ENCODE results near the gene IGFBP3.

The IGFBP3 gene

DNA sequence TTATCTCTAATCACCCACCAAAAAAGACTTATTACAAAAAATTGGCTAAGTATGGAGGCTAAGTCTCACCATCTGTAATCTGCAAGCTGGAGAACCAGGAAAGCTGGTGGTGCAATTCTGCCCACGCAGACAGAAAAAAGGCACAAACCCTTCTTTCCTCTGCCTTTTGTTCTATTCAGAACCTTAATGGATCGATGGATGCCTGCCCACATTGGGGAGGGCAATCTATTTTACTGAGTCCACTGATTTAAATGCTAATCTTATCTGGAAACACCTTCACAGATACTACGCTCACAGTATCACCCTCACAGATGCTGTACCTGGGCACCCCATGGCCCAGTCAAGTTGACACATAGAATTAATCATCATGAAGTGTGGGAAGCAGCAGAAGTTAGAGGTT lies 10.2 kb downstream of the IGFBP3 start:
- no peaks in the 10 kb centered on the region for H3K36me3 ChIP-seq (ENCODE audit: insufficient read depth, low read length)
- H3K4me1 ChIP-seq (ENCODE audit: insufficient read depth, low read length), result no peaks in the 10 kb centered on the region
- H3K9ac ChIP-seq (ENCODE audit: low read length), result no peak overlapping the region
- no peak overlapping the region for H3K4me3 ChIP-seq (ENCODE audit: low read depth in 1 of 2, low read length in 2 of 2)
- peaks cover 0 to 6% of the 10 kb centered on the region in 2 donors for H3K27me3 ChIP-seq (ENCODE audit: control insufficient read depth in 1 of 2, insufficient read depth in 2 of 2, low read length in 2 of 2)
- no peaks in the 10 kb centered on the region for H3K9me3 ChIP-seq (ENCODE audit: low read length)
- no peak overlapping the region for H3K27ac ChIP-seq (ENCODE audit: low read depth, low read length)

DNA sequence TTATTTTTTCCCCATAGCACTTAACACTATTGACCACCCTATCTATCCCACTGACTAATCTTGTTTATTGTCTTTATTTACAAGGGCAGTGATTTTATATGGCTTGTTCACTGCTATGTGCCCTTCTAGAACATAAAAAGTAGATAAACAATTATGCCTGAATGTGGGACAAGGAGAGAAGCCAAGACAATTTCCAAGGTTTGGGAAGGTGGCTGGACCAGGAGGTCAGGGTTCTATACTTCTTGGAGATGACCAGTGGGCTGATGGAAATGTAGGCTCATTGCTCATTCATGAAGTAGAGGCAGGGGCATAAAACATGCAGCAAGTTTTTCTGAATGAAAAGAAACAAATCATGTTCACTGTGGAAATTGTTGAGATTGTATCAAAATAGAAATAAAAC lies 11.5 kb downstream of the IGFBP3 start:
- H3K27me3 ChIP-seq (ENCODE audit: control insufficient read depth in 1 of 2, insufficient read depth in 2 of 2, low read length in 2 of 2), result peaks cover 0 to 2% of the 10 kb centered on the region in 2 donors
- no peak overlapping the region for H3K4me3 ChIP-seq (ENCODE audit: low read depth in 1 of 2, low read length in 2 of 2)
- no peak overlapping the region for H3K27ac ChIP-seq (ENCODE audit: low read depth, low read length)
- H3K4me1 ChIP-seq (ENCODE audit: insufficient read depth, low read length), result no peaks in the 10 kb centered on the region
- no peak overlapping the region for H3K9ac ChIP-seq (ENCODE audit: low read length)
- no peaks in the 10 kb centered on the region for H3K9me3 ChIP-seq (ENCODE audit: low read length)
- no peaks in the 10 kb centered on the region for H3K36me3 ChIP-seq (ENCODE audit: insufficient read depth, low read length)

DNA sequence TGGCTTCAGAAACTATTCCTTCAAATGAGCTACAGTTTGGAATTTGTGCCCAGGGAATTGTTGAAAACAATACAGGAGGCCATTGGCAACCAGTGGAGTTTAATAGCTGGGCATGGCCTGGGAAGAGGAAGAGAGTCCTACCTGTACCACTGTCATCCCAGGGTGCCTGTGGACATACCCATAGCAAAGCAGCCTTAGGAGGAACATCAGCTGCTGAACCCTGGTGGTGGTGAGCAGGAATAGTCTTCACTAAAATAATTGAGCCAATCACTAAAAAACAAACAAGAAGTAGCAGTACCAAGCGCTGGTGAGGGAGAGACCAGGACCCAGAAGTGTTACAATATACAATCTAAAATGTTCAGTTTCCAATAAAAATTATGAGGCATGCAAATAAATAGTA lies 18.3 kb downstream of the IGFBP3 start:
- no peaks in the 10 kb centered on the region for H3K9me3 ChIP-seq (ENCODE audit: low read length)
- H3K36me3 ChIP-seq (ENCODE audit: insufficient read depth, low read length), result no peaks in the 10 kb centered on the region
- H3K27me3 ChIP-seq (ENCODE audit: control insufficient read depth in 1 of 2, insufficient read depth in 2 of 2, low read length in 2 of 2), result no peaks in the 10 kb centered on the region
- no peak overlapping the region for H3K4me3 ChIP-seq (ENCODE audit: low read depth in 1 of 2, low read length in 2 of 2)
- no peaks in the 10 kb centered on the region for H3K4me1 ChIP-seq (ENCODE audit: insufficient read depth, low read length)
- H3K27ac ChIP-seq (ENCODE audit: low read depth, low read length), result no peak overlapping the region
- no peak overlapping the region for H3K9ac ChIP-seq (ENCODE audit: low read length)

DNA sequence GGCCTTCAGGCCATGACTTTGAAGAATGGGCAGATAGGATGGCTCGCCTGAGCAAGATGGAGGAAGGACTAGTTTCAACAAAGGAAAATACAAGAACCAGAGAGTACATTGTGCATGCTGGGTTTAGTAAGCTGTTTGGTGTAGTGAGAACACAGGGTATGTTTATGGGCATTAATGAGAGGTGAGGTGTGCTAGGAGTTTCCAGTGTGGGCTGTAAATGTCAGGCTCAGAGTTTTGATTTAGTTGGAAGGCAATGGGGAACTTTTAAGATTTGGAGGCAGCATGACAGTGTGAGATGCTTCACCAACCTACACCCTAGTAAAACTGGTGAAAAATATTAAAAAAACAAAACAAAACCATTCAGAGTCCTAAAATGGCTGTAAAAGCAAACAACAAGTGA lies 19.5 kb downstream of the IGFBP3 start:
- Histone ChIP-seq H3K27me3 (ENCODE audit: control insufficient read depth in 1 of 2, insufficient read depth in 2 of 2, low read length in 2 of 2) (no peaks in the 10 kb centered on the region), H3K4me3 (ENCODE audit: low read depth in 1 of 2, low read length in 2 of 2) (no peak overlapping the region), H3K4me1 (ENCODE audit: insufficient read depth, low read length) (no peaks in the 10 kb centered on the region), H3K27ac (ENCODE audit: low read depth, low read length) (no peak overlapping the region), H3K9me3 (ENCODE audit: low read length) (no peaks in the 10 kb centered on the region), H3K9ac (ENCODE audit: low read length) (no peak overlapping the region), H3K36me3 (ENCODE audit: insufficient read depth, low read length) (no peaks in the 10 kb centered on the region)

DNA sequence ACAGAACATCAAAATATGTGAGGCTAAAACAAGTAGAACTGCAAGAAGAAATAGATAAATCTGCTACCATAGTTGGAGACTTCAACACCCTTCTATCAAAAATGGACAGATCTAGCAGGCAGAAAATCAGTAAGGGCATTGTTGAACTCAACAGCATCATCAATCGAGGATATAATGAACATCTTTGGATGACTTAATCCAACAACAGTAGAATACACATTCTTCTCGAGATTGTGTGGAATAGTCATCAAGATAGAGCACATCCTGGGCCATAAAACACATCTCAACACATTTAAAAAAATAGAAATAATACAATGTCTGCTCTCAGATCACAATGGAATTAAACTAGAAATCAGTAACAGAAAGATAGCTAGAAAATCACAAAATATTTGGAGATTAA lies 22.9 kb downstream of the IGFBP3 start:
- no peak overlapping the region for H3K9ac ChIP-seq (ENCODE audit: low read length)
- H3K4me3 ChIP-seq (ENCODE audit: low read depth in 1 of 2, low read length in 2 of 2), result no peak overlapping the region
- H3K27me3 ChIP-seq (ENCODE audit: control insufficient read depth in 1 of 2, insufficient read depth in 2 of 2, low read length in 2 of 2), result no peaks in the 10 kb centered on the region
- H3K27ac ChIP-seq (ENCODE audit: low read depth, low read length), result no peak overlapping the region
- H3K9me3 ChIP-seq (ENCODE audit: low read length), result no peaks in the 10 kb centered on the region
- no peaks in the 10 kb centered on the region for H3K4me1 ChIP-seq (ENCODE audit: insufficient read depth, low read length)
- H3K36me3 ChIP-seq (ENCODE audit: insufficient read depth, low read length), result no peaks in the 10 kb centered on the region

DNA sequence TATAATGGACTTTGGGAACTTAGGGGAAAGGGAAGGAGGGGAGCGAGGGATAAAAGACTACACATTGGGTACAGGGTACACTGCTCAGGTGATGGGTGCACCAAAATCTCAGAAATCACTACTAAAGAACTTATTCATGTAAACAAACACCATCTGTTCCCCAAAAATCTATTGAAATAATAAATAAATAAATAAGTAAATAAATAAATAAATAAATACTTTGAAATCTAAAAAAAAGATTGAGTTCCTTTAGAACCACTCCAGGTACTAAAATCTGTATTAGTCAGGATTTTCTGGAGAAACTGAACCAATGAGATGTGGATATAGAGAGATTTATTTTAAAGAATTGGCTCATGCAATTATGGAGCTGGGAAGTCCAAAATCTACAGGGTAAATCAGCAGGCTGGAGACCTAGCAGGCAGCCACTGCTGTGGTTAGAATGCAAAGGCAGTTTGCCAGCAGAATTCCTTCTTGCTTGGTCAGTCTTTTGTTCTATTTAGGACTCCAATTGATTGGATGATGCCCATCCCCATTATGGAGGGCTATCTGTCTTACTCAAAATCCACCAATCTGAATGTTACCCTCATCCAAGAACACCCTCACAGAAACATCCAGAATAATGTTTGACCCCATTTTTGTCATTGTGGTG lies 23.9 kb downstream of the IGFBP3 start:
- Histone ChIP-seq H3K27me3 (ENCODE audit: control insufficient read depth in 1 of 2, insufficient read depth in 2 of 2, low read length in 2 of 2) (no peaks in the 10 kb centered on the region), H3K9me3 (ENCODE audit: low read length) (no peaks in the 10 kb centered on the region), H3K27ac (ENCODE audit: low read depth, low read length) (no peak overlapping the region), H3K36me3 (ENCODE audit: insufficient read depth, low read length) (no peaks in the 10 kb centered on the region), H3K9ac (ENCODE audit: low read length) (no peak overlapping the region), H3K4me1 (ENCODE audit: insufficient read depth, low read length) (no peaks in the 10 kb centered on the region), H3K4me3 (ENCODE audit: low read depth in 1 of 2, low read length in 2 of 2) (no peak overlapping the region)

DNA sequence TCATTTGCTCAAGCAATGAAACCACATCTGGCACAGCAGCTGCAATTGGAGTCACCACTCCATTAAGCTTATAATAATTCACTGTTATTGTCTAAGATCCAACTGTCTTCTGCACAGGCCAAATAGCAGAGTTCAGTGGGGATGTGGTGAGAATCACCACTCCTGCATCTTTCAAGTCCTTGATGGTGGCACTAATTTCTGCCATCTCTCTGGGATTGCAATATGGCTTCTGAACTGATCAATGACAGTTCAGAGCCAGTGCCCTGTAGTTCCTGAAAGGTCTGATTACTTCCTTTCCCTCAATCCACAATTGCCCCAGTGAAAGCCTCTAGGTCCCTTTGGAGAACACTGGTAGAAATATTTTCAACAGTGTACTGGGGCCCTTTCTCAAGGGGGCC lies 26.4 kb downstream of the IGFBP3 start:
- peaks cover 0 to 8% of the 10 kb centered on the region in 2 donors for H3K27me3 ChIP-seq (ENCODE audit: control insufficient read depth in 1 of 2, insufficient read depth in 2 of 2, low read length in 2 of 2)
- no peaks in the 10 kb centered on the region for H3K9me3 ChIP-seq (ENCODE audit: low read length)
- no peaks in the 10 kb centered on the region for H3K36me3 ChIP-seq (ENCODE audit: insufficient read depth, low read length)
- H3K4me1 ChIP-seq (ENCODE audit: insufficient read depth, low read length), result no peaks in the 10 kb centered on the region
- H3K4me3 ChIP-seq (ENCODE audit: low read depth in 1 of 2, low read length in 2 of 2), result no peak overlapping the region
- no peak overlapping the region for H3K27ac ChIP-seq (ENCODE audit: low read depth, low read length)
- H3K9ac ChIP-seq (ENCODE audit: low read length), result no peak overlapping the region

DNA sequence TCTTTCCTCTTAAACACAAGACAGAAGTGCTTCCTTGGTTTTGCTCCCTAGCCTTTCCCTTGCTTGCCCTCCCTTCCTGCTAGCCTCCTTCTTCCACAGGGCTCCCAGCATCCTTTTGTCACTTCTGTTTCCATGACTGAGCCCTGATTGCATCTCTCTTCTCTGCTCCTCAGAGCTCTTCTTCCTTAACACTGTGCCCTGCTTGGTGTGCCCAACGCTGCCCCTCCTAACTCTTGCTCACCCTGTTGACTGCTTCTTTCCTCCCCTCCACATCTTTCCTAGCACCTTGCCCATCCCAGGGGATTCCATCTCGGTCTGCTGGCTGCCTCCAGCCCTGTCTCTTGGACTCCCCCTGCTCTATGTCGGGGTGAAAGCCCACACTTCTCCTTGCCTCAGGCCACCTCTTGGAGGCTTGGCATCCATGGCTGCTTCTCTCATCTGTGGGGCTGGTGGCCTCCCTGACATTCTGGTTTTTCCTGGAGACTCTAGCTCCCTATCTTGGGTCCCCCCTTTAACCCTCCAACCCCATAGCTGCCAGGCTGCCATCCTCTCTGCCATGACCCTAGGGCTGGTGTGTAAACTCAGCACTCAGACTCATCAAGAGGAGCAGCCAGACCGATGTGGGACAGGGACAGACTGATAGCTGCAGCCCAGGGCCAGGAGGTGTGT lies 26.9 kb downstream of the IGFBP3 start:
- no peaks in the 10 kb centered on the region for H3K4me1 ChIP-seq (ENCODE audit: insufficient read depth, low read length)
- H3K27ac ChIP-seq (ENCODE audit: low read depth, low read length), result no peak overlapping the region
- H3K36me3 ChIP-seq (ENCODE audit: insufficient read depth, low read length), result no peaks in the 10 kb centered on the region
- H3K9ac ChIP-seq (ENCODE audit: low read length), result no peak overlapping the region
- H3K9me3 ChIP-seq (ENCODE audit: low read length), result no peaks in the 10 kb centered on the region
- H3K27me3 ChIP-seq (ENCODE audit: control insufficient read depth in 1 of 2, insufficient read depth in 2 of 2, low read length in 2 of 2), result peaks cover 0 to 11% of the 10 kb centered on the region in 2 donors
- H3K4me3 ChIP-seq (ENCODE audit: low read depth in 1 of 2, low read length in 2 of 2), result no peak overlapping the region

DNA sequence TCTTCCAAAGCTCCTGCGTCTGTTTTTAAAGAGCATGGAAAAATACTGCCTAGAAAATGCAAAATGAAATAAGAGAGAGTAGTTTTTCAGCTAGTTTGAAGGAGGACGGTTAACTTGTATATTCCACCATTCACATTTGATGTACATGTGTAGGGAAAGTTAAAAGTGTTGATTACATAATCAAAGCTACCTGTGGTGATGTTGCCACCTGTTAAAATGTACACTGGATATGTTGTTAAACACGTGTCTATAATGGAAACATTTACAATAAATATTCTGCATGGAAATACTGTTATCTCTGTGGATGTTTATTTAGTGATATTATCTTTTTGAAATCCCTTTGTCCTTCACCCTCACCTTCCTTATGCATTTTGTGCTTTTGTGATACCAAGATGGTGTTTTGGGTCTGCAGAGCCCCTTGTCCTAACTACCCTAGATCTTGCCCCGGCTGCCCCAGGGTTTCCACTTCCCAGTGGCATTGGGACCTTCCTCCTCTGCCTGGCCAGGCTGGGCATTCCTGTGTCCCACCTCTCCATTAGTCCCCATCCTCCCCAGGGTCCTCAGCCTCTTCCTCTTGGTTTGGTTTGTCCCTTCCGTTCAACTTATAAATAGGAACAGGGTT lies 27.6 kb downstream of the IGFBP3 start:
- H3K9ac ChIP-seq (ENCODE audit: low read length), result no peak overlapping the region
- peaks cover 0 to 17% of the 10 kb centered on the region in 2 donors for H3K27me3 ChIP-seq (ENCODE audit: control insufficient read depth in 1 of 2, insufficient read depth in 2 of 2, low read length in 2 of 2)
- no peak overlapping the region for H3K27ac ChIP-seq (ENCODE audit: low read depth, low read length)
- H3K4me3 ChIP-seq (ENCODE audit: low read depth in 1 of 2, low read length in 2 of 2), result no peak overlapping the region
- H3K9me3 ChIP-seq (ENCODE audit: low read length), result no peaks in the 10 kb centered on the region
- no peaks in the 10 kb centered on the region for H3K36me3 ChIP-seq (ENCODE audit: insufficient read depth, low read length)
- no peaks in the 10 kb centered on the region for H3K4me1 ChIP-seq (ENCODE audit: insufficient read depth, low read length)

DNA sequence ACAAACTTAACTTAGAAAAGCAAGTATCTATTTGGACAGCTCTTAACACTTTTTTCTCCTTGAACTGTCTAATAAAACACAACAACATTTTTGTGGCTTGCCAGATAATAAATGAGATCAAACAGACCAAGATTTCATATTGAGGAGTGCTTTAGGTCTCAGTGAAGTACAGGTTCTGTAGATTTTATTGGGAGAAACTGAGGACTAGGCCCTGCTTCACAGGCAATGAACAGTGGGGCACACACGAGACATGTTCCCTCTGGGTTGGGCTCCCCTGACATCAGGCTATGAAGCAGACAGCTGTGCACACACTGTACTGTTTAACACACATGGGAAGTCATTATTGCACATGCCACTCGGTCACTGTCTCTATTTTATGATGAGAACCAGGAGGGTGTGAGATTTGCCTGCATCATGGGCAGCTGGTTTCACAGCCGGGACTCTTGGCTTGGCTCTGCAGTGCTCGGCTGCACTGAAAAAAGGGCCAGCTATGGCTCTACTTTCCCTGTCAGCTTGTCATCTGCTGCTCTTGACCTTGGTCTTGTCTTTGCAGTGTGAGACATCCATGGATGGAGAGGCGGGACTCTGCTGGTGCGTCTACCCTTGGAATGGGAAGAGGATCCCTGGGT lies 28.6 kb downstream of the IGFBP3 start:
- Histone ChIP-seq H3K27ac (ENCODE audit: low read depth, low read length) (no peak overlapping the region), H3K9me3 (ENCODE audit: low read length) (no peaks in the 10 kb centered on the region), H3K4me3 (ENCODE audit: low read depth in 1 of 2, low read length in 2 of 2) (no peak overlapping the region), H3K4me1 (ENCODE audit: insufficient read depth, low read length) (no peaks in the 10 kb centered on the region), H3K36me3 (ENCODE audit: insufficient read depth, low read length) (no peaks in the 10 kb centered on the region), H3K9ac (ENCODE audit: low read length) (no peak overlapping the region), H3K27me3 (ENCODE audit: control insufficient read depth in 1 of 2, insufficient read depth in 2 of 2, low read length in 2 of 2) (peaks cover 0 to 26% of the 10 kb centered on the region in 2 donors)

DNA sequence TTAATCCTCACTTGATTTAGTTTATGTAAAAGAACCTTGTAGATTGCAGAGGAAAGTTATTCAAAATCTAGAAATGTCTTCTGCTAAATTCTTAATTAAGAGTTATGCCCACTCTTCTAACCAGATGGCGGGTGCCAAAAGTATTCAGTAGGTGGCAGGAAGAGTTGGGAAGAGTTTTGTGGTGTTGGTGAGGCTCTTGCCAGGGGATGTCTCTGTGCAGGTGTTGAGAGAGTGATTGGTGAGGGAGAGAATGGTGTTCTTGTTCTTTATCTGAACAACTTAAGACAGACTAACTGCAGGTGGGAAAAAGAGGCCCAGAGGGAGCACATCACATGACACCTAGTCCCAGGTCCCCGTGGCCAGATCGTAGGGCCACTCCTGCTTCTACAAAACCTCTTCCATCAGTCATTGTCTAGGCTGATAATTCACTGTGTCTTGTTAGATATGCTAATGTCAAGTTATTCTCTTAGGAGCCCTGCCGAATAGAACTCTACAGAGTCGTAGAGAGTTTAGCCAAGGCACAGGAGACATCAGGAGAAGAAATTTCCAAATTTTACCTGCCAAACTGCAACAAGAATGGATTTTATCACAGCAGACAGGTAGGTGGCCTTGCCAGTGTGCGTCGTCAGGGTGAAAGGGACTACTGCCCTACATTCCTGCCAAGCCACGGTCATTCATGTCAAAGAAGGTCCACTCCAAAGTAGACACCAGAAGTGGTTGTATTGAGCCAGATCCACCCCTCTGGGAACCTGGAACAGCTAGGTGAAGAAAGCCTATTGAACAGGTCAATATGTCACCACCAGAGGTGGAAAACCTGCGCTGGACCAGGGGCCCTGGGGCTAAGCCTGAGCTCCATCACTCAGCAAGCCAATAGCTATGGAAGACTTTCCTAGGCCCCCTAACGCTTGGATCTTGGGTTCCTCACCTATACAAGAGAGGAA lies 29.3 kb downstream of the IGFBP3 start:
- Histone ChIP-seq H3K27ac (ENCODE audit: low read depth, low read length) (no peak overlapping the region), H3K27me3 (ENCODE audit: control insufficient read depth in 1 of 2, insufficient read depth in 2 of 2, low read length in 2 of 2) (peaks cover 7 to 33% of the 10 kb centered on the region in 2 donors), H3K4me3 (ENCODE audit: low read depth in 1 of 2, low read length in 2 of 2) (no peak overlapping the region), H3K9ac (ENCODE audit: low read length) (no peak overlapping the region), H3K4me1 (ENCODE audit: insufficient read depth, low read length) (no peaks in the 10 kb centered on the region), H3K9me3 (ENCODE audit: low read length) (no peaks in the 10 kb centered on the region), H3K36me3 (ENCODE audit: insufficient read depth, low read length) (no peaks in the 10 kb centered on the region)

Data from muscle layer of colon (tissue), 2 donors.